Activated CD4-positive, alpha-beta T cell treated with anti-CD3 and anti-CD28 coated beads, Interleukin-2, amount 50 U/mL, for 4 hours (primary cell): Measurements from ENCODE around the gene FERMT1.

ENCODE experiments used
- DNase-seq, 2 experiments: peaks; one replicate each; pipeline ENCODE4 v3.0.0-alpha.2; 2020

FERMT1 gene

GRCh38 chr20:6122873-6123648 lies at the start of gene FERMT1:
TSS of gene FERMT1 (minus strand) at chr20:6123030. CDS start at chr20:6119554, 3,476 bp downstream.
- DNase-seq, result no peak

GRCh38 chr20:6169251-6169650 lies 46.4 kb upstream of the FERMT1 start:
- DNase-seq, result no peak

GRCh38 chr20:6168204-6168603 lies 45.4 kb upstream of the FERMT1 start:
- DNase-seq, result no peak

GRCh38 chr20:6165346-6165745 lies 42.5 kb upstream of the FERMT1 start:
- no peak for DNase-seq

- no peak for DNase-seq
These were observed 41.9 kb upstream of the FERMT1 start for GRCh38 chr20:6164421-6165341.

- DNase-seq, result no peak
These were observed 37.9 kb upstream of the FERMT1 start for GRCh38 chr20:6160736-6161135.

- DNase-seq, result no peak
These were observed 34.5 kb upstream of the FERMT1 start for GRCh38 chr20:6157345-6157744.

- no peak for DNase-seq
These were observed 29.9 kb upstream of the FERMT1 start for GRCh38 chr20:6152777-6153176.

- DNase-seq, result no peak
These were observed 25.2 kb upstream of the FERMT1 start for GRCh38 chr20:6148073-6148472.

- DNase-seq, result peak in 1 of 2 experiments; percentile 15
These were observed 19.6 kb upstream of the FERMT1 start for GRCh38 chr20:6142348-6142993.

- DNase-seq, result no peak
These were observed 18.1 kb upstream of the FERMT1 start for GRCh38 chr20:6140947-6141346.

- DNase-seq, result no peak
These were observed 12.5 kb upstream of the FERMT1 start for GRCh38 chr20:6135347-6135746.

GRCh38 chr20:6134592-6134991 lies 11.8 kb upstream of the FERMT1 start:
- no peak for DNase-seq

- no peak for DNase-seq
These were observed 7.2 kb upstream of the FERMT1 start for GRCh38 chr20:6130045-6130444.

GRCh38 chr20:6127825-6128224 lies 5.0 kb upstream of the FERMT1 start:
- DNase-seq, result no peak

- DNase-seq, result no peak
These were observed 4.0 kb upstream of the FERMT1 start for GRCh38 chr20:6126846-6127245.

GRCh38 chr20:6123649-6124014 lies 802 bp upstream of the FERMT1 start:
- no peak for DNase-seq

GRCh38 chr20:6122111-6122872 lies 538 bp downstream of the FERMT1 start:
- no peak for DNase-seq

GRCh38 chr20:6121504-6121903 lies 1.3 kb downstream of the FERMT1 start:
- no peak for DNase-seq

GRCh38 chr20:6120491-6120988 lies 2.3 kb downstream of the FERMT1 start:
- no peak for DNase-seq

GRCh38 chr20:6116758-6117157 lies 6.1 kb downstream of the FERMT1 start:
- no peak for DNase-seq

GRCh38 chr20:6115221-6115895 lies 7.5 kb downstream of the FERMT1 start:
- no peak for DNase-seq
